ENCODE results near the gene SLC51A. TPM values are rescaled to one million over a fixed set of nuclear protein-coding genes. Genes with fewer than 3 reads are reported as not detected.

SLC51A gene
- total and polyA plus RNA-seq, 2 donors (not counting 1 experiment from before 2014, with no cell fraction given): not detected

GRCh38 chr3:196246612-196247308 is 30.4 kb downstream of the SLC51A start:
- Histone ChIP-seq H3K9ac (ENCODE audit: low read length) (no peak overlapping the region), H3K4me2 (replicated peaks; ENCODE audit: low read depth, low read length, poor library complexity, severe bottlenecking) (no peak overlapping the region), H3K4me3 (ENCODE audit: control extremely low read depth in 1 of 5, extremely low read depth in 1 of 5, insufficient read depth in 1 of 5, low read depth in 2 of 5, low read length in 4 of 5) (no peak overlapping the region), H3K36me3 (replicated peaks in 1 of 2; ENCODE audit: control extremely low read depth in 1 of 2, control insufficient read depth in 1 of 2, extremely low read depth in 1 of 2, insufficient read depth in 2 of 2, low read length in 1 of 2) (peaks cover 0 to 38% of the 10 kb centered on the region in 2 experiments), H3K9me3 (ENCODE audit: control extremely low read depth in 1 of 3, control insufficient read depth in 2 of 3, insufficient read depth in 1 of 3, low read length in 2 of 3) (peaks cover 0 to under 1% (median 0%) of the 10 kb centered on the region in 3 donors), H3K79me2 (ENCODE audit: control insufficient read depth, insufficient read depth, low read length) (peaks cover 12% of the 10 kb centered on the region), H2AFZ (ENCODE audit: insufficient read depth, low read depth, low read length, poor library complexity, severe bottlenecking) (no peak overlapping the region), H3K27ac (ENCODE audit: low read length in 2 of 2) (no peak overlapping the region), H3K4me1 (ENCODE audit: control insufficient read depth in 2 of 2, insufficient read depth in 2 of 2, low read length in 2 of 2) (no peaks in the 10 kb centered on the region), H4K20me1 (ENCODE audit: control insufficient read depth, insufficient read depth, low read length, poor library complexity, severe bottlenecking) (peaks cover 4% of the 10 kb centered on the region), H3K27me3 (replicated peaks in 1 of 4; ENCODE audit: control extremely low read depth in 1 of 4, control insufficient read depth in 3 of 4, insufficient read depth in 4 of 4, low read length in 3 of 4) (no peaks in the 10 kb centered on the region)
- ATAC-seq (ENCODE audit: low read depth) (no peak), DNase-seq (no peak)
- intact Hi-C loops (cut with micrococcal nuclease): no loop called here
- Mint-ChIP-seq H3K4me3 (no peak overlapping the region), H3K9me3 (ENCODE audit: insufficient read depth) (no peaks in the 10 kb centered on the region), H3K27me3 (no peaks in the 10 kb centered on the region), H3K4me1 (peaks cover 2% of the 10 kb centered on the region), H3K27ac (no peak overlapping the region)
- TF ChIP-seq, protein P1, sequence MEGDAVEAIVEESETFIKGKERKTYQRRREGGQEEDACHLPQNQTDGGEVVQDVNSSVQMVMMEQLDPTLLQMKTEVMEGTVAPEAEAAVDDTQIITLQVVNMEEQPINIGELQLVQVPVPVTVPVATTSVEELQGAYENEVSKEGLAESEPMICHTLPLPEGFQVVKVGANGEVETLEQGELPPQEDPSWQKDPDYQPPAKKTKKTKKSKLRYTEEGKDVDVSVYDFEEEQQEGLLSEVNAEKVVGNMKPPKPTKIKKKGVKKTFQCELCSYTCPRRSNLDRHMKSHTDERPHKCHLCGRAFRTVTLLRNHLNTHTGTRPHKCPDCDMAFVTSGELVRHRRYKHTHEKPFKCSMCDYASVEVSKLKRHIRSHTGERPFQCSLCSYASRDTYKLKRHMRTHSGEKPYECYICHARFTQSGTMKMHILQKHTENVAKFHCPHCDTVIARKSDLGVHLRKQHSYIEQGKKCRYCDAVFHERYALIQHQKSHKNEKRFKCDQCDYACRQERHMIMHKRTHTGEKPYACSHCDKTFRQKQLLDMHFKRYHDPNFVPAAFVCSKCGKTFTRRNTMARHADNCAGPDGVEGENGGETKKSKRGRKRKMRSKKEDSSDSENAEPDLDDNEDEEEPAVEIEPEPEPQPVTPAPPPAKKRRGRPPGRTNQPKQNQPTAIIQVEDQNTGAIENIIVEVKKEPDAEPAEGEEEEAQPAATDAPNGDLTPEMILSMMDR (IDR thresholded peaks at IDR 0.05): no peak
- no peak for TF ChIP-seq EZH2 (IDR thresholded peaks at IDR 0.05; ENCODE audit: borderline replicate concordance, insufficient read depth, low read depth, low read length, poor library complexity, severe bottlenecking)
- 83% methylated on average over 2 of the region's 13 CpGs for WGBS (ENCODE audit: insufficient coverage)
- ChIA-PET POLR2A (no interaction called here), CTCF (no interaction called here)

DNA sequence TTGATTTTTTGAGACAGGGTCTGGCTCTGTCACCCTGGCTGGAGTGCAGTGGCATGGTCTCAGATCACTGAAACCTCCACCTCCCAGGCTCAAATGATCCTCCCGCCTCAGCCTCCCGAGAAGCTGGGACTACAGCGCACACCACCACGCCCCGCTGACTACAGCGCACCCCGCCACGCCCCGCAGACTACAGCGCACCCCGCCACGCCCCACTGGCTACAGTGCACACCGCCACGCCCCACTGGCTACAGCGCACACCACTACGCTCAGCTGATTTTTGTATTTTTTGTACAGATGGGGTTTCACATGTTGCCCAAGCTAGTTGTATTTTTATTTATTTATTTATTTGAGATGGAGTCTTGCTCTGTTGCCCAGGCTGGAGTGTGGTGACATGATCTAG is 35.6 kb downstream of the SLC51A start:
- Mint-ChIP-seq H3K4me3 (no peak overlapping the region), H3K9me3 (ENCODE audit: insufficient read depth) (no peaks in the 10 kb centered on the region), H3K4me1 (peaks cover 8% of the 10 kb centered on the region), H3K27me3 (no peaks in the 10 kb centered on the region), H3K27ac (no peak overlapping the region)
- no peak overlapping the region for H3K4me3 ChIP-seq (ENCODE audit: control extremely low read depth in 1 of 5, extremely low read depth in 1 of 5, insufficient read depth in 1 of 5, low read depth in 2 of 5, low read length in 4 of 5)
- ChIA-PET POLR2A (interaction anchor here (0.6 kb wide), 2 partner anchors 584 to 615 kb away, joined by 3 to 4 read pairs; no protein-coding TSS in a partner anchor), CTCF (interaction anchor here (0.6 to 2.2 kb wide), 10 partner anchors 10 to 283 kb away, joined by 3 to 10 read pairs (median 4); no protein-coding TSS in a partner anchor)
- peaks cover 4% of the 10 kb centered on the region for H4K20me1 ChIP-seq (ENCODE audit: control insufficient read depth, insufficient read depth, low read length, poor library complexity, severe bottlenecking)
- no peak overlapping the region for H3K27ac ChIP-seq (ENCODE audit: low read length in 2 of 2)
- peaks cover 14% of the 10 kb centered on the region for H3K79me2 ChIP-seq (ENCODE audit: control insufficient read depth, insufficient read depth, low read length)
- no peaks in the 10 kb centered on the region for H3K4me1 ChIP-seq (ENCODE audit: control insufficient read depth in 2 of 2, insufficient read depth in 2 of 2, low read length in 2 of 2)
- peaks cover 6 to 24% of the 10 kb centered on the region in 2 experiments for H3K36me3 ChIP-seq (replicated peaks in 1 of 2; ENCODE audit: control extremely low read depth in 1 of 2, control insufficient read depth in 1 of 2, extremely low read depth in 1 of 2, insufficient read depth in 2 of 2, low read length in 1 of 2)
- TF ChIP-seq, protein P1 (IDR thresholded peaks at IDR 0.05): no peak
- TF ChIP-seq EZH2 (IDR thresholded peaks at IDR 0.05; ENCODE audit: borderline replicate concordance, insufficient read depth, low read depth, low read length, poor library complexity, severe bottlenecking): no peak
- ATAC-seq (ENCODE audit: low read depth) (peak; percentile 57), DNase-seq (peak; percentile 46)
- H2AFZ ChIP-seq (ENCODE audit: insufficient read depth, low read depth, low read length, poor library complexity, severe bottlenecking): no peak overlapping the region
- 97% methylated on average over 11 of the region's 16 CpGs for WGBS (ENCODE audit: insufficient coverage)
- intact Hi-C loops (cut with micrococcal nuclease): loop anchor here (2.0 to 10.0 kb wide), 5 partner anchors 41 to 433 kb away; partner anchors contain the start of gene DYNLT2B
- no peak overlapping the region for H3K9ac ChIP-seq (ENCODE audit: low read length)
- peaks cover 0 to 4% (median 0%) of the 10 kb centered on the region in 3 donors for H3K9me3 ChIP-seq (ENCODE audit: control extremely low read depth in 1 of 3, control insufficient read depth in 2 of 3, insufficient read depth in 1 of 3, low read length in 2 of 3)
- no peaks in the 10 kb centered on the region for H3K27me3 ChIP-seq (replicated peaks in 1 of 4; ENCODE audit: control extremely low read depth in 1 of 4, control insufficient read depth in 3 of 4, insufficient read depth in 4 of 4, low read length in 3 of 4)
- no peak overlapping the region for H3K4me2 ChIP-seq (replicated peaks; ENCODE audit: low read depth, low read length, poor library complexity, severe bottlenecking)

All from B cell (primary cell).